Stimulated activated naive CD8-positive, alpha-beta T cell treated with anti-CD3 and anti-CD28 coated beads, Interleukin-15, Interleukin-2, amounts not matched to agents 100 ng/mL and 50 ng/mL, for 24 hours (primary cell): Measurements from ENCODE around the gene HECTD4.
"Not testable (repeated sequence)": the region's sequence is repeated elsewhere in the genome, so short reads cannot be mapped to it uniquely, and the experiment has no call there.

Source experiments
- H3K27ac Mint-ChIP-seq: one replicate; pipeline ENCODE4 v1.8.0; 2021; ENCODE audit warnings: mild to moderate bottlenecking, mixed read lengths
- H3K27me3 Mint-ChIP-seq: one replicate; pipeline ENCODE4 v1.8.0; 2021; ENCODE audit warnings: mixed read lengths
- H3K36me3 Mint-ChIP-seq: one replicate; pipeline ENCODE4 v1.8.0; 2021; ENCODE audit warnings: low read depth, mixed read lengths
- H3K4me1 Mint-ChIP-seq: one replicate; pipeline ENCODE4 v1.8.0; 2021; ENCODE audit warnings: low read depth, mixed read lengths
- H3K4me3 Mint-ChIP-seq: one replicate; pipeline ENCODE4 v1.8.0; 2021; ENCODE audit warnings: mild to moderate bottlenecking, mixed read lengths
- H3K9me3 Mint-ChIP-seq: one replicate; pipeline ENCODE4 v1.8.0; 2021; ENCODE audit warnings: mixed read lengths

HECTD4 gene

GRCh38 chr12:112256780-112257179, 125.5 kb downstream of the HECTD4 start:
- no peaks in the 10 kb centered on the region for H3K9me3 Mint-ChIP-seq
- H3K27me3 Mint-ChIP-seq: no peaks in the 10 kb centered on the region
- H3K27ac Mint-ChIP-seq: no peak overlapping the region
- H3K4me3 Mint-ChIP-seq: no peak overlapping the region
- H3K4me1 Mint-ChIP-seq: no peaks in the 10 kb centered on the region
- peaks cover 35% of the 10 kb centered on the region for H3K36me3 Mint-ChIP-seq

- H3K27me3 Mint-ChIP-seq: no peaks in the 10 kb centered on the region
- no peaks in the 10 kb centered on the region for H3K9me3 Mint-ChIP-seq
- no peak overlapping the region for H3K4me3 Mint-ChIP-seq
- H3K27ac Mint-ChIP-seq: no peak overlapping the region
- H3K36me3 Mint-ChIP-seq: peaks cover 36% of the 10 kb centered on the region
- no peaks in the 10 kb centered on the region for H3K4me1 Mint-ChIP-seq
These were observed 130.0 kb downstream of the HECTD4 start for GRCh38 chr12:112252184-112252583.

GRCh38 chr12:112244902-112245301, 137.3 kb downstream of the HECTD4 start:
- H3K4me3 Mint-ChIP-seq, H3K27me3 Mint-ChIP-seq, H3K4me1 Mint-ChIP-seq, H3K9me3 Mint-ChIP-seq, H3K27ac Mint-ChIP-seq: not testable (repeated sequence)
- peaks cover 29% of the 10 kb centered on the region for H3K36me3 Mint-ChIP-seq

GRCh38 chr12:112243255-112244110, 138.7 kb downstream of the HECTD4 start:
- Mint-ChIP-seq H3K27me3 (no peaks in the 10 kb centered on the region), H3K36me3 (peaks cover 36% of the 10 kb centered on the region), H3K9me3 (no peaks in the 10 kb centered on the region)

GRCh38 chr12:112241176-112241575, 141.1 kb downstream of the HECTD4 start:
- Mint-ChIP-seq H3K4me3 (no peak overlapping the region), H3K36me3 (peaks cover 50% of the 10 kb centered on the region), H3K27ac (no peak overlapping the region), H3K27me3 (no peaks in the 10 kb centered on the region), H3K4me1 (no peaks in the 10 kb centered on the region), H3K9me3 (no peaks in the 10 kb centered on the region)

More at GRCh38 chr12:112243255-112244110, 138.7 kb downstream of the HECTD4 start:
- Mint-ChIP-seq H3K27ac (no peak overlapping the region), H3K4me1 (no peaks in the 10 kb centered on the region), H3K4me3 (no peak overlapping the region)

- Mint-ChIP-seq H3K4me3 (no peak overlapping the region), H3K36me3 (peaks cover 53% of the 10 kb centered on the region), H3K4me1 (no peaks in the 10 kb centered on the region), H3K27me3 (no peaks in the 10 kb centered on the region), H3K9me3 (no peaks in the 10 kb centered on the region), H3K27ac (no peak overlapping the region)
These were observed 142.3 kb downstream of the HECTD4 start for GRCh38 chr12:112239881-112240280.

GRCh38 chr12:112239020-112239419, 143.2 kb downstream of the HECTD4 start:
- H3K4me1 Mint-ChIP-seq: no peaks in the 10 kb centered on the region
- no peak overlapping the region for H3K27ac Mint-ChIP-seq
- H3K9me3 Mint-ChIP-seq: no peaks in the 10 kb centered on the region
- no peak overlapping the region for H3K4me3 Mint-ChIP-seq
- peaks cover 56% of the 10 kb centered on the region for H3K36me3 Mint-ChIP-seq
- H3K27me3 Mint-ChIP-seq: no peaks in the 10 kb centered on the region

- peaks cover 56% of the 10 kb centered on the region for H3K36me3 Mint-ChIP-seq
These were observed 143.8 kb downstream of the HECTD4 start for GRCh38 chr12:112238441-112238840.

GRCh38 chr12:112236786-112237185, 145.4 kb downstream of the HECTD4 start:
- no peaks in the 10 kb centered on the region for H3K4me1 Mint-ChIP-seq
- no peaks in the 10 kb centered on the region for H3K9me3 Mint-ChIP-seq
- no peak overlapping the region for H3K27ac Mint-ChIP-seq
- peaks cover 52% of the 10 kb centered on the region for H3K36me3 Mint-ChIP-seq
- H3K27me3 Mint-ChIP-seq: no peaks in the 10 kb centered on the region
- H3K4me3 Mint-ChIP-seq: no peak overlapping the region

More at GRCh38 chr12:112238441-112238840, 143.8 kb downstream of the HECTD4 start:
- H3K4me1 Mint-ChIP-seq: no peaks in the 10 kb centered on the region
- H3K9me3 Mint-ChIP-seq: no peaks in the 10 kb centered on the region
- H3K4me3 Mint-ChIP-seq: no peak overlapping the region
- no peak overlapping the region for H3K27ac Mint-ChIP-seq
- no peaks in the 10 kb centered on the region for H3K27me3 Mint-ChIP-seq

GRCh38 chr12:112236386-112236785, 145.8 kb downstream of the HECTD4 start:
- Mint-ChIP-seq H3K27ac (no peak overlapping the region), H3K9me3 (no peaks in the 10 kb centered on the region), H3K27me3 (no peaks in the 10 kb centered on the region), H3K4me1 (no peaks in the 10 kb centered on the region), H3K36me3 (peaks cover 51% of the 10 kb centered on the region), H3K4me3 (no peak overlapping the region)

- H3K36me3 Mint-ChIP-seq: peaks cover 56% of the 10 kb centered on the region
These were observed 147.9 kb downstream of the HECTD4 start for GRCh38 chr12:112234303-112234702.

GRCh38 chr12:112233242-112233641, 149.0 kb downstream of the HECTD4 start:
- H3K9me3 Mint-ChIP-seq: no peaks in the 10 kb centered on the region
- H3K36me3 Mint-ChIP-seq: peaks cover 49% of the 10 kb centered on the region
- no peak overlapping the region for H3K27ac Mint-ChIP-seq
- H3K27me3 Mint-ChIP-seq: no peaks in the 10 kb centered on the region
- H3K4me3 Mint-ChIP-seq: no peak overlapping the region
- H3K4me1 Mint-ChIP-seq: no peaks in the 10 kb centered on the region

More at GRCh38 chr12:112234303-112234702, 147.9 kb downstream of the HECTD4 start:
- H3K4me3 Mint-ChIP-seq: no peak overlapping the region
- no peaks in the 10 kb centered on the region for H3K27me3 Mint-ChIP-seq
- H3K27ac Mint-ChIP-seq: no peak overlapping the region
- H3K9me3 Mint-ChIP-seq: no peaks in the 10 kb centered on the region
- H3K4me1 Mint-ChIP-seq: no peaks in the 10 kb centered on the region

GRCh38 chr12:112230136-112230535, 152.1 kb downstream of the HECTD4 start:
- Mint-ChIP-seq H3K27ac (no peak overlapping the region), H3K36me3 (peaks cover 37% of the 10 kb centered on the region), H3K4me1 (no peaks in the 10 kb centered on the region), H3K4me3 (no peak overlapping the region), H3K9me3 (no peaks in the 10 kb centered on the region), H3K27me3 (no peaks in the 10 kb centered on the region)

GRCh38 chr12:112226768-112227167, 155.5 kb downstream of the HECTD4 start:
- Mint-ChIP-seq H3K4me1 (no peaks in the 10 kb centered on the region), H3K9me3 (no peaks in the 10 kb centered on the region), H3K36me3 (peaks cover 25% of the 10 kb centered on the region), H3K27me3 (no peaks in the 10 kb centered on the region), H3K4me3 (no peak overlapping the region), H3K27ac (no peak overlapping the region)

- H3K27ac Mint-ChIP-seq, H3K9me3 Mint-ChIP-seq, H3K27me3 Mint-ChIP-seq, H3K4me3 Mint-ChIP-seq, H3K4me1 Mint-ChIP-seq: not testable (repeated sequence)
- peaks cover 29% of the 10 kb centered on the region for H3K36me3 Mint-ChIP-seq
These were observed 161.6 kb downstream of the HECTD4 start for GRCh38 chr12:112220628-112221027.

GRCh38 chr12:112219195-112219594, 163.0 kb downstream of the HECTD4 start:
- Mint-ChIP-seq H3K4me1 (peaks cover 3% of the 10 kb centered on the region), H3K36me3 (peaks cover 25% of the 10 kb centered on the region), H3K4me3 (no peak overlapping the region), H3K27me3 (no peaks in the 10 kb centered on the region), H3K9me3 (no peaks in the 10 kb centered on the region), H3K27ac (no peak overlapping the region)
